Mucosa of descending colon (tissue), 3 donors: Measurements from ENCODE around the gene DOCK6. TPM values are rescaled to one million over a fixed set of nuclear protein-coding genes. Genes with fewer than 3 reads are reported as not detected.

Experiments used
- ATAC-seq: fragments of 200-7000 bp; cut with Tn5 transposase; one replicate; pipeline ENCODE4 v1.9.1; 2020; ENCODE audit warnings: mild to moderate bottlenecking, moderate library complexity
- DNase-seq, 3 donors: peaks; one replicate each; pipeline ENCODE4 v3.0.0-alpha.2; 2020
- H3K36me3 ChIP-seq: fragments of 200-600 bp; one replicate; pipeline ENCODE4 v1.8.0; 2021; ENCODE audit warnings: low read depth, mild to moderate bottlenecking
- H3K4me1 ChIP-seq: fragments of 200-600 bp; one replicate; pipeline ENCODE4 v1.8.0; 2021; ENCODE audit warnings: low read depth, mild to moderate bottlenecking
- H3K4me3 ChIP-seq: fragments of 200-600 bp; one replicate; pipeline ENCODE4 v1.8.0; 2021; ENCODE audit warnings: mild to moderate bottlenecking
- H3K9me3 ChIP-seq: fragments of 200-600 bp; one replicate; pipeline ENCODE4 v1.8.0; 2021; ENCODE audit warnings: mild to moderate bottlenecking
- CTCF ChIP-seq: fragments of 200-600 bp; IDR thresholded peaks from one replicate; pipeline ENCODE4 v1.8.0; 2022; ENCODE audit warnings: antibody characterized with exemption, mild to moderate bottlenecking
- intact Hi-C, 2 donors: fragments of 100-400 bp; cut with DNase I in 1 of 2; cut with micrococcal nuclease in 1 of 2; formaldehyde crosslinking; loops; one replicate each; pipeline versions ENCODE4 v1.11.0 to v1.11.1; 2022; cut with DNase I, micrococcal nuclease
- total RNA-seq, 3 donors: library from RNA; stranded (reverse); fragmentation: NEBNext Ultra II Directional in 2 of 3; extraction: Animal tissue kit (Norgen Biotek cat#: 25700) in 2 of 3; gene quantifications; one replicate each; pipeline versions ENCODE4 v1.2.1 to v1.2.4, GENCODE V29; 2021 to 2023
- donor health status: DM: no; HTN: no; CAD: no; lungs with moderate emphysema.
- donor health status: DM: no; HTN: no; CAD: no.
- donor health status: DM: no; HTN: yes; CAD: no.

DOCK6 gene
- total RNA-seq, 3 donors from 2014 or later: 62.4 to 94.7 (median 62.8) TPM

GRCh38 chr19:11192957-11193939, 69.1 kb downstream of the DOCK6 start:
- ATAC-seq (no peak), DNase-seq (no peak)
- Histone ChIP-seq H3K4me1 (peaks cover 9% of the 10 kb centered on the region), H3K4me3 (no peak overlapping the region), H3K36me3 (no peaks in the 10 kb centered on the region), H3K9me3 (no peaks in the 10 kb centered on the region)
- no peak for TF ChIP-seq CTCF
- intact Hi-C loops: no loop called here

GRCh38 chr19:11191934-11192333, 70.4 kb downstream of the DOCK6 start:
- DNase-seq: no peak
- no peaks in the 10 kb centered on the region for H3K9me3 ChIP-seq
- no peak for ATAC-seq
- peaks cover 5% of the 10 kb centered on the region for H3K4me1 ChIP-seq
- no peak overlapping the region for H3K4me3 ChIP-seq
- intact Hi-C loops: no loop called here
- TF ChIP-seq CTCF: no peak
- no peaks in the 10 kb centered on the region for H3K36me3 ChIP-seq

- Histone ChIP-seq H3K4me3 (no peak overlapping the region), H3K4me1 (no peaks in the 10 kb centered on the region), H3K9me3 (no peaks in the 10 kb centered on the region), H3K36me3 (no peaks in the 10 kb centered on the region)
- peak; percentile 68 for ATAC-seq
- intact Hi-C loops: no loop called here
- peak; percentile 36 to 76 (median 59) for DNase-seq
- no peak for TF ChIP-seq CTCF
Measured at GRCh38 chr19:11191273-11191755, 71.0 kb downstream of the DOCK6 start.

- Histone ChIP-seq H3K9me3 (no peaks in the 10 kb centered on the region), H3K4me3 (no peak overlapping the region), H3K4me1 (no peaks in the 10 kb centered on the region), H3K36me3 (no peaks in the 10 kb centered on the region)
- TF ChIP-seq CTCF: no peak
- intact Hi-C loops: no loop called here
- DNase-seq (no peak), ATAC-seq (no peak)
Measured at GRCh38 chr19:11190501-11190900, 71.8 kb downstream of the DOCK6 start.

GRCh38 chr19:11187441-11187840, 74.9 kb downstream of the DOCK6 start:
- no peak for TF ChIP-seq CTCF
- intact Hi-C loops: no loop called here
- DNase-seq (no peak), ATAC-seq (no peak)
- Histone ChIP-seq H3K4me3 (no peak overlapping the region), H3K36me3 (no peaks in the 10 kb centered on the region), H3K4me1 (no peaks in the 10 kb centered on the region), H3K9me3 (no peaks in the 10 kb centered on the region)
